Stimulated activated CD8-positive, alpha-beta memory T cell treated with anti-CD3 and anti-CD28 coated beads, Interleukin-15, amount 100 ng/mL, for 24 hours (primary cell): ENCODE data around the gene CADPS2.
"Not testable (repeated sequence)": the region's sequence is repeated elsewhere in the genome, so short reads cannot be mapped to it uniquely, and the experiment has no call there.

ENCODE experiments used
- DNase-seq: peaks from one replicate; pipeline ENCODE4 v3.0.0-alpha.2; 2020; ENCODE audit warnings: low read depth

Gene CADPS2

GRCh38 chr7:122849957-122850328 is 36.3 kb downstream of the CADPS2 start:
- no peak for DNase-seq

GRCh38 chr7:122849322-122849956 is 36.8 kb downstream of the CADPS2 start:
- DNase-seq, result no peak

GRCh38 chr7:122847871-122848473 is 38.3 kb downstream of the CADPS2 start:
- no peak for DNase-seq

- DNase-seq, result no peak
Observed at GRCh38 chr7:122846591-122846990, 39.7 kb downstream of the CADPS2 start.

- no peak for DNase-seq
Observed at GRCh38 chr7:122845286-122845685, 41.0 kb downstream of the CADPS2 start.

- DNase-seq, result no peak
Observed at GRCh38 chr7:122844191-122844988, 41.9 kb downstream of the CADPS2 start.

- no peak for DNase-seq
Observed at GRCh38 chr7:122842971-122843370, 43.3 kb downstream of the CADPS2 start.

- DNase-seq, result not testable (repeated sequence)
Observed at GRCh38 chr7:122836286-122836685, 50.0 kb downstream of the CADPS2 start.

- not testable (repeated sequence) for DNase-seq
Observed at GRCh38 chr7:122834571-122834942, 51.7 kb downstream of the CADPS2 start.

- DNase-seq, result no peak
Observed at GRCh38 chr7:122833888-122834570, 52.2 kb downstream of the CADPS2 start.

GRCh38 chr7:122831436-122831835 is 54.8 kb downstream of the CADPS2 start:
- DNase-seq, result no peak

- DNase-seq, result no peak
Observed at GRCh38 chr7:122829962-122830361, 56.3 kb downstream of the CADPS2 start.

GRCh38 chr7:122827763-122828162 is 58.5 kb downstream of the CADPS2 start:
- no peak for DNase-seq

- no peak for DNase-seq
Observed at GRCh38 chr7:122813845-122814244, 72.4 kb downstream of the CADPS2 start.

- no peak for DNase-seq
Observed at GRCh38 chr7:122803851-122804250, 82.4 kb downstream of the CADPS2 start.

- no peak for DNase-seq
Observed at GRCh38 chr7:122803323-122803722, 82.9 kb downstream of the CADPS2 start.

GRCh38 chr7:122802301-122802751 is 83.9 kb downstream of the CADPS2 start:
- no peak for DNase-seq

GRCh38 chr7:122791959-122792545 is 94.2 kb downstream of the CADPS2 start:
- no peak for DNase-seq

GRCh38 chr7:122790591-122790990 is 95.7 kb downstream of the CADPS2 start:
- no peak for DNase-seq

- no peak for DNase-seq
Observed at GRCh38 chr7:122790132-122790531, 96.1 kb downstream of the CADPS2 start.

GRCh38 chr7:122789156-122789555 is 97.1 kb downstream of the CADPS2 start:
- no peak for DNase-seq

GRCh38 chr7:122770686-122771335 is 115.4 kb downstream of the CADPS2 start:
- no peak for DNase-seq
